Panc1 (cell line): ENCODE results near the gene SLC9A2. TPM values are rescaled to one million over a fixed set of nuclear protein-coding genes. Genes with fewer than 3 reads are reported as not detected.
A peak's percentile ranks its signal among the peaks of the same experiment; 100 is the strongest.

Experiments
- ATAC-seq: fragments of 200-7000 bp; cut with Tn5 transposase; 2 replicates; pipeline ENCODE4 v1.9.1; 2020; ENCODE audit warnings: mild to moderate bottlenecking, moderate library complexity
- BruUV-seq: library from RNA; stranded (reverse); fragments of 400-500 nt; replicated peaks from 2 replicates; lab custom pipeline; 2021; lab: Mats Ljungman, UMichigan
- CTCF ChIA-PET: fragments of 300-600 bp; sonication (Branson Sonifier 250); formaldehyde crosslinking; loops from one replicate; lab custom pipeline; 2022; ENCODE audit warnings: antibody characterized with exemption; lab: Charles Lee
- POLR2A ChIA-PET: fragments of 300-600 bp; sonication (Branson Sonifier 250); formaldehyde crosslinking; loops from one replicate; lab custom pipeline; 2022; ENCODE audit warnings: antibody characterized with exemption; lab: Charles Lee
- DNase-seq: peaks from one replicate; pipeline ENCODE4 v3.0.0-alpha.2; 2010; ENCODE audit warnings: low read depth, low spot score
- H3K27ac ChIP-seq: 2 replicates; pipeline ENCODE4 v1.5.1; 2011; ENCODE audit warnings: mild to moderate bottlenecking, low read length, inconsistent platforms
- H3K27me3 ChIP-seq: fragments of 200-500 bp; sonication (Bioruptor generic); 2 replicates; pipeline ENCODE4 v1.6.0; 2014; ENCODE audit warnings: low read length, inconsistent platforms; ENCODE audit not compliant: control insufficient read depth, insufficient read depth
- H3K36me3 ChIP-seq: fragments of 200-500 bp; sonication (Bioruptor generic); 2 replicates; pipeline ENCODE4 v1.5.1; 2014; ENCODE audit warnings: inconsistent platforms, mild to moderate bottlenecking, low read length, moderate library complexity; ENCODE audit not compliant: control insufficient read depth, insufficient read depth
- H3K4me1 ChIP-seq: 2 replicates; pipeline ENCODE4 v1.5.1; 2011; ENCODE audit warnings: inconsistent platforms, mild to moderate bottlenecking, low read length, moderate library complexity; ENCODE audit not compliant: control insufficient read depth, insufficient read depth
- H3K4me3 ChIP-seq, 2 experiments: 2 replicates each; pipeline ENCODE4 v1.5.1; 2011 to 2012; ENCODE audit warnings: low read depth in 2 of 2, low read length in 2 of 2, mild to moderate bottlenecking in 2 of 2, inconsistent platforms in 1 of 2, moderate library complexity in 1 of 2
- H3K9me3 ChIP-seq: fragments of 200-500 bp; sonication (Bioruptor generic); 2 replicates; pipeline ENCODE4 v1.5.1; 2014; ENCODE audit warnings: low read depth, mild to moderate bottlenecking, inconsistent platforms, low read length, moderate library complexity; ENCODE audit not compliant: control insufficient read depth, insufficient read depth
- CTCF ChIP-seq: fragments of 450-650 bp; IDR thresholded peaks from 2 replicates; pipeline ENCODE4 v1.5.1; 2017; ENCODE audit warnings: mild to moderate bottlenecking
- POLR2AphosphoS5 ChIP-seq: IDR thresholded peaks from 2 replicates; pipeline ENCODE4 v1.6.1; 2012; ENCODE audit warnings: mild to moderate bottlenecking, low read depth, low read length, moderate library complexity
- REST ChIP-seq, 2 experiments: IDR thresholded peaks; 2 replicates each; pipeline ENCODE4 v1.6.1; 2011 to 2012; ENCODE audit warnings: low read depth in 2 of 2, control low read depth in 1 of 2, low read length in 1 of 2, mild to moderate bottlenecking in 1 of 2, moderate library complexity in 1 of 2; ENCODE audit not compliant: insufficient read depth in 1 of 2
- SIN3A ChIP-seq: IDR thresholded peaks from 2 replicates; pipeline ENCODE4 v1.6.1; 2012; ENCODE audit warnings: low read depth, mild to moderate bottlenecking, low read length, moderate library complexity, borderline replicate concordance; ENCODE audit not compliant: insufficient read depth
- TCF7L2 ChIP-seq: IDR thresholded peaks from 2 replicates; pipeline ENCODE4 v1.6.1; 2011; ENCODE audit warnings: mild to moderate bottlenecking, low read depth, low read length, inconsistent platforms
- in situ Hi-C: cut with HindIII; loops from 2 replicates; pipeline ENCODE4 v1.10.0; 2016; ENCODE audit warnings: low sequenced_read_pairs, low pct_unique_long_range_greater_than_20kb
- intact Hi-C: fragments of 100-400 bp; cut with micrococcal nuclease; formaldehyde crosslinking; loops from one replicate; pipeline ENCODE4 v1.10.0; 2022; ENCODE audit not compliant: unreplicated experiment
- total RNA-seq: library from RNA; stranded (reverse); gene quantifications from one replicate; pipeline ENCODE4 v1.2.1, GENCODE V29; 2021; ENCODE audit not compliant: unreplicated experiment

The SLC9A2 gene
- total RNA-seq, 1 experiment from 2014 or later, result 4.1 TPM

- Histone ChIP-seq H3K9me3 (no peaks in the 10 kb centered on the region), H3K36me3 (no peaks in the 10 kb centered on the region), H3K27me3 (no peaks in the 10 kb centered on the region), H3K27ac (no peak overlapping the region), H3K4me1 (no peaks in the 10 kb centered on the region), H3K4me3 (no peak overlapping the region)
- no peak for ATAC-seq
- DNase-seq, result no peak
- no TSS peak for BruUV-seq
- in situ Hi-C loops (no loop called here), intact Hi-C loops (no loop called here)
- TF ChIP-seq POLR2AphosphoS5 (no peak), CTCF (no peak), TCF7L2 (no peak), REST (IDR thresholded peaks at IDR 0.05; ENCODE audit: insufficient read depth in 1 of 2, low read depth in 2 of 2, low read length in 1 of 2) (no peak), SIN3A (no peak)
- ChIA-PET POLR2A (no interaction called here), CTCF (no interaction called here)
Observed at GRCh38 chr2:102591491-102592045, 27.8 kb upstream of the SLC9A2 start.

GRCh38 chr2:102592601-102593000 is 26.8 kb upstream of the SLC9A2 start:
- no TSS peak for BruUV-seq
- no peak for DNase-seq
- no peak overlapping the region for H3K27ac ChIP-seq
- no peaks in the 10 kb centered on the region for H3K27me3 ChIP-seq
- in situ Hi-C loops, result no loop called here
- H3K4me3 ChIP-seq, result no peak overlapping the region
- ChIA-PET POLR2A (no interaction called here), CTCF (no interaction called here)
- H3K4me1 ChIP-seq, result no peaks in the 10 kb centered on the region
- no peaks in the 10 kb centered on the region for H3K9me3 ChIP-seq
- intact Hi-C loops, result no loop called here
- TF ChIP-seq REST (IDR thresholded peaks at IDR 0.05; ENCODE audit: insufficient read depth in 1 of 2, low read depth in 2 of 2, low read length in 1 of 2), result no peak
- no peak for TF ChIP-seq TCF7L2
- peak; percentile 36; the same call in 1 of the 2 replicates for TF ChIP-seq CTCF
- TF ChIP-seq SIN3A, result no peak
- no peak for TF ChIP-seq POLR2AphosphoS5
- no peaks in the 10 kb centered on the region for H3K36me3 ChIP-seq
- no peak for ATAC-seq
